H9 (cell line): Measurements from ENCODE around the gene PNKP. TPM values are rescaled to one million over a fixed set of nuclear protein-coding genes. Genes with fewer than 3 reads are reported as not detected.

Source experiments
- DNase-seq: peaks from one replicate; pipeline ENCODE4 v3.0.0-alpha.2; 2017
- H2AFZ ChIP-seq: one replicate; pipeline ENCODE4 v1.6.1; 2013; ENCODE audit warnings: mild to moderate bottlenecking, low read length, control low read depth, moderate library complexity
- H2AK5ac ChIP-seq: 2 replicates; pipeline ENCODE4 v1.6.1; 2013; ENCODE audit warnings: low read length, control low read depth, mixed read lengths; ENCODE audit not compliant: insufficient read length
- H2BK120ac ChIP-seq: one replicate; pipeline ENCODE4 v1.6.1; 2013; ENCODE audit warnings: low read depth, mild to moderate bottlenecking, low read length, control low read depth, inconsistent platforms; ENCODE audit not compliant: poor library complexity, severe bottlenecking
- H2BK12ac ChIP-seq: 2 replicates; pipeline ENCODE4 v1.6.1; 2013; ENCODE audit warnings: low read length, control low read depth, mixed read lengths, low read depth; ENCODE audit not compliant: insufficient read length
- H2BK15ac ChIP-seq: 2 replicates; pipeline ENCODE4 v1.6.1; 2013; ENCODE audit warnings: low read depth, low read length, control low read depth
- H2BK20ac ChIP-seq: one replicate; pipeline ENCODE4 v1.6.1; 2013; ENCODE audit warnings: low read depth, mild to moderate bottlenecking, low read length, control low read depth, inconsistent platforms; ENCODE audit not compliant: poor library complexity, severe bottlenecking
- H2BK5ac ChIP-seq: 2 replicates; pipeline ENCODE4 v1.6.1; 2013; ENCODE audit warnings: low read length, control low read depth, mixed read lengths; ENCODE audit not compliant: insufficient read length
- H3K14ac ChIP-seq: 2 replicates; pipeline ENCODE4 v1.6.1; 2013; ENCODE audit warnings: low read length, control low read depth; ENCODE audit not compliant: insufficient read depth
- H3K18ac ChIP-seq: 2 replicates; pipeline ENCODE4 v1.6.1; 2013; ENCODE audit warnings: low read depth, mild to moderate bottlenecking, mixed read lengths, low read length, control low read depth; ENCODE audit not compliant: insufficient read length
- H3K23ac ChIP-seq: 2 replicates; pipeline ENCODE4 v1.6.1; 2013; ENCODE audit warnings: low read length, control low read depth, mixed read lengths, low read depth; ENCODE audit not compliant: insufficient read length
- H3K23me2 ChIP-seq: 2 replicates; pipeline ENCODE4 v1.6.1; 2013; ENCODE audit warnings: low read depth, mild to moderate bottlenecking, mixed read lengths, low read length, control low read depth; ENCODE audit not compliant: insufficient read length, poor library complexity, severe bottlenecking
- H3K27ac ChIP-seq: 2 replicates; pipeline ENCODE4 v1.5.1; 2013; ENCODE audit warnings: low read length, control low read depth, mixed read lengths, low read depth; ENCODE audit not compliant: insufficient read length
- H3K27me3 ChIP-seq: 2 replicates; pipeline ENCODE4 v1.6.1; 2013; ENCODE audit warnings: low read length, control low read depth, inconsistent platforms; ENCODE audit not compliant: insufficient read depth
- H3K4ac ChIP-seq: 2 replicates; pipeline ENCODE4 v1.6.1; 2013; ENCODE audit warnings: low read depth, mild to moderate bottlenecking, control low read depth, inconsistent platforms, low read length, moderate library complexity
- H3K4me1 ChIP-seq: 2 replicates; pipeline ENCODE4 v1.6.1; 2013; ENCODE audit warnings: low read length, control low read depth, inconsistent platforms; ENCODE audit not compliant: insufficient read depth
- H3K4me2 ChIP-seq: 2 replicates; pipeline ENCODE4 v1.6.1; 2013; ENCODE audit warnings: low read length, control low read depth, mixed read lengths; ENCODE audit not compliant: insufficient read length, insufficient read depth
- H3K56ac ChIP-seq: 2 replicates; pipeline ENCODE4 v1.6.1; 2013; ENCODE audit warnings: low read depth, mild to moderate bottlenecking, mixed read lengths, low read length, control low read depth; ENCODE audit not compliant: insufficient read length
- H3K79me1 ChIP-seq: 2 replicates; pipeline ENCODE4 v1.6.1; 2013; ENCODE audit warnings: low read depth, mild to moderate bottlenecking, moderate library complexity, low read length, control low read depth, inconsistent platforms; ENCODE audit not compliant: insufficient read depth, poor library complexity, severe bottlenecking
- H3K79me2 ChIP-seq: 2 replicates; pipeline ENCODE4 v1.6.1; 2013; ENCODE audit warnings: low read length, control low read depth, inconsistent platforms; ENCODE audit not compliant: insufficient read depth
- H3K9ac ChIP-seq: 2 replicates; pipeline ENCODE4 v1.6.1; 2013; ENCODE audit warnings: low read length, control low read depth, mixed read lengths; ENCODE audit not compliant: insufficient read length; ENCODE audit errors: extremely low read depth
- H3K9me3 ChIP-seq: one replicate; pipeline ENCODE4 v1.6.1; 2013; ENCODE audit warnings: low read depth, low read length, inconsistent platforms; ENCODE audit not compliant: control insufficient read depth
- H3T11ph ChIP-seq: one replicate; pipeline ENCODE4 v1.6.1; 2013; ENCODE audit warnings: mild to moderate bottlenecking, low read length, control low read depth, inconsistent platforms
- H4K20me1 ChIP-seq: one replicate; pipeline ENCODE4 v1.6.1; 2013; ENCODE audit not compliant: control insufficient read depth, insufficient read length, insufficient read depth
- H4K5ac ChIP-seq: 2 replicates; pipeline ENCODE4 v1.6.1; 2013; ENCODE audit warnings: low read depth, mild to moderate bottlenecking, mixed read lengths, low read length, control low read depth; ENCODE audit not compliant: insufficient read length
- H4K8ac ChIP-seq: replicated peaks from 2 replicates; pipeline ENCODE4 v1.6.1; 2013; ENCODE audit warnings: low read length, control low read depth, mixed read lengths, low read depth; ENCODE audit not compliant: insufficient read length
- H4K91ac ChIP-seq: 2 replicates; pipeline ENCODE4 v1.6.1; 2013; ENCODE audit warnings: low read depth, mild to moderate bottlenecking, moderate library complexity, mixed read lengths, low read length, control low read depth; ENCODE audit not compliant: insufficient read length
- H3K27ac Mint-ChIP-seq, 3 experiments: 2 replicates in 2 of 3; 3 replicates in 1 of 3; pipeline ENCODE4 v1.8.0; 2020 to 2021; ENCODE audit warnings: mixed read lengths in 3 of 3, mild to moderate bottlenecking in 1 of 3, moderate library complexity in 1 of 3
- H3K27me3 Mint-ChIP-seq: 2 replicates; pipeline ENCODE4 v1.8.0; 2021; ENCODE audit warnings: low read depth, mild to moderate bottlenecking, moderate library complexity, mixed read lengths
- H3K36me3 Mint-ChIP-seq, 3 experiments: 2 replicates in 2 of 3; 3 replicates in 1 of 3; pipeline ENCODE4 v1.8.0; 2020 to 2021; ENCODE audit warnings: low read depth in 3 of 3, mixed read lengths in 3 of 3; ENCODE audit not compliant: insufficient read depth in 1 of 3
- H3K4me1 Mint-ChIP-seq, 2 experiments: 2 replicates each; pipeline ENCODE4 v1.8.0; 2020; ENCODE audit warnings: mixed read lengths in 2 of 2
- H3K4me3 Mint-ChIP-seq, 2 experiments: 2 replicates in 1 of 2; 3 replicates in 1 of 2; pipeline ENCODE4 v1.8.0; 2020 to 2021; ENCODE audit warnings: mild to moderate bottlenecking in 2 of 2, mixed read lengths in 2 of 2, moderate library complexity in 1 of 2
- H3K9me3 Mint-ChIP-seq, 2 experiments: 2 replicates in 1 of 2; 3 replicates in 1 of 2; pipeline ENCODE4 v1.8.0; 2020; ENCODE audit warnings: mild to moderate bottlenecking in 2 of 2, mixed read lengths in 2 of 2, moderate library complexity in 1 of 2
- WGBS: extraction: QIAGEN DNeasy Blood & Tissue Kit; methylation state at CpG from one replicate; pipeline ENCODE4 v1.1.7; 2013; ENCODE audit warnings: missing lambda C conversion rate, low lambda C conversion rate, mixed read lengths; ENCODE audit not compliant: insufficient read length; ENCODE audit errors: extremely low coverage; 5-methylcytosine and 5-hydroxymethylcytosine counted together
- total RNA-seq: library from RNA; stranded (reverse); gene quantifications from 2 replicates; pipeline ENCODE4 v1.2.1, GENCODE V29; 2021
- TF ChIP-seq, protein P1 (sequence below): fragments of 200-600 bp; sonication (generic); conservative IDR thresholded peaks from 3 replicates; pipeline ENCODE4 v1.8.0; 2021; ENCODE audit warnings: antibody characterized with exemption, mild to moderate bottlenecking

The PNKP gene
- total RNA-seq, 1 experiment from 2014 or later, result 157 TPM

DNA sequence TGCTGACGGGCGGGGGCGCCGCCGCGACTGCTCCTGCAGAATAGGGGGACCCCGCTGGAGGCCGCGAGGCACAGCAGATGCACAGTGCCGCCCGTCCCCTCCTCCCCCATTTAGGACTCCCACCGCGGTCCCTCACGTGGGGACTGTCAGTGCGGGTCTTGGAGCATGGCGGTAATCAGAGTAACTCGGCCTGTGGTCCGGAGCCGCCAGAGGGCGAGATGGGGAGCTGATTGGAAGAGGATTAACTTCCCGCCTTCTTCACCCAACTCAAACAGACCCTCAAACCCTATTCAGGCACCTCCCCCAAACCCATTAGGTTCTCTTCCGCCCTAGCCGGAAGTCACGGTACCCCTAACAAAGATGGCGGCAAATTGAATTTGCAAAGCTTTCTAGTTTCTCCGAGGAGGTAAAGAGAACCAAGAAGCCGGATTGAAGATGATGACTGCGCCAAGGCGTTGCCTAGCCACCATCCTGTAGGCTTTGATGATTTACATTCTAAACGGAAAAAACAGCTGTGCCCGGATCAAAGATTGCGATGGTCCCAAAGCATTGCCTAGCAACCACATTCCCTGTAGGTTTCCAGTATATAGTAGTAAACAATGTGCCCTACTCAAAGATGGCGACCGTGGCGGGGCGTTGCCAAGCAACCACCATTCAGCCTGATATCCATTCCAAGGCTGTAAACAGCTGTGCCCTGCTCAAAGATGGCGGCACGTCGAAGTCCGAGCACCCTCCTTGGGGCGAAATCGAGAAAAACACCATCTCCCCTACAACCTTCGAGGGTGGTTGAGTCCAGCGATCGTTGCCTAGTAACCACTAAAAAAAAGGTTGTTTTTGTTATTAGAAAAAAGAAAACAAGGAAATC is 54.1 kb downstream of the PNKP start, which contains the start of gene FUZ:
Gene FUZ, minus strand, starts transcription at position 296 of the 865 bp plus-strand sequence. Its CDS starts 186 bp downstream, at position 110.
- peak within 1 kb of the TSS; percentile 96 for H2BK120ac ChIP-seq
- no peaks in the 10 kb centered on the region for H3K9me3 ChIP-seq
- H3K79me2 ChIP-seq, result no peaks in the 10 kb centered on the region
- H4K20me1 ChIP-seq, result no peaks in the 10 kb centered on the region
- Mint-ChIP-seq H3K27me3 (peaks cover 7% of the 10 kb centered on the region), H3K4me3 (peak within 1 kb of the TSS; percentile 90 to 96), H3K27ac (peak within 1 kb of the TSS; percentile 97 to 100 (median 100)), H3K36me3 (peaks cover 2 to 5% (median 4%) of the 10 kb centered on the region in 3 experiments; a peak in 5 of 7 replicates), H3K9me3 (no peaks in the 10 kb centered on the region; a peak in 1 of 5 replicates), H3K4me1 (peaks cover 17 to 35% of the 10 kb centered on the region in 2 experiments)
- H2BK15ac ChIP-seq, result no peak within 1 kb of the TSS
- H4K91ac ChIP-seq, result peak within 1 kb of the TSS; percentile 14
- peak within 1 kb of the TSS; percentile 71 for H3K27ac ChIP-seq
- no peak within 1 kb of the TSS; the same call in 1 of the 2 replicates for H3K4ac ChIP-seq
- peaks cover 3% of the 10 kb centered on the region for H3K4me1 ChIP-seq
- H3K23ac ChIP-seq, result no peak within 1 kb of the TSS
- no peak within 1 kb of the TSS for H4K8ac ChIP-seq
- peak within 1 kb of the TSS; percentile 92 for H3T11ph ChIP-seq
- TF ChIP-seq, protein P1, sequence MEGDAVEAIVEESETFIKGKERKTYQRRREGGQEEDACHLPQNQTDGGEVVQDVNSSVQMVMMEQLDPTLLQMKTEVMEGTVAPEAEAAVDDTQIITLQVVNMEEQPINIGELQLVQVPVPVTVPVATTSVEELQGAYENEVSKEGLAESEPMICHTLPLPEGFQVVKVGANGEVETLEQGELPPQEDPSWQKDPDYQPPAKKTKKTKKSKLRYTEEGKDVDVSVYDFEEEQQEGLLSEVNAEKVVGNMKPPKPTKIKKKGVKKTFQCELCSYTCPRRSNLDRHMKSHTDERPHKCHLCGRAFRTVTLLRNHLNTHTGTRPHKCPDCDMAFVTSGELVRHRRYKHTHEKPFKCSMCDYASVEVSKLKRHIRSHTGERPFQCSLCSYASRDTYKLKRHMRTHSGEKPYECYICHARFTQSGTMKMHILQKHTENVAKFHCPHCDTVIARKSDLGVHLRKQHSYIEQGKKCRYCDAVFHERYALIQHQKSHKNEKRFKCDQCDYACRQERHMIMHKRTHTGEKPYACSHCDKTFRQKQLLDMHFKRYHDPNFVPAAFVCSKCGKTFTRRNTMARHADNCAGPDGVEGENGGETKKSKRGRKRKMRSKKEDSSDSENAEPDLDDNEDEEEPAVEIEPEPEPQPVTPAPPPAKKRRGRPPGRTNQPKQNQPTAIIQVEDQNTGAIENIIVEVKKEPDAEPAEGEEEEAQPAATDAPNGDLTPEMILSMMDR, result peak; percentile 63
- H3K4me2 ChIP-seq, result peak within 1 kb of the TSS; percentile 84
- DNase-seq, result peak; percentile 99
- peak within 1 kb of the TSS; percentile 99 for H3K18ac ChIP-seq
- H2AFZ ChIP-seq, result peak within 1 kb of the TSS; percentile 85
- H3K79me1 ChIP-seq, result no peaks in the 10 kb centered on the region
- peak within 1 kb of the TSS; percentile 47 for H2BK12ac ChIP-seq
- peaks cover 13% of the 10 kb centered on the region for H3K23me2 ChIP-seq
- no peak within 1 kb of the TSS for H3K56ac ChIP-seq
- WGBS, result no CpG with 5 or more reads among the region's 45 CpGs
- peak within 1 kb of the TSS; percentile 76 for H2BK20ac ChIP-seq
- H3K27me3 ChIP-seq, result no peaks in the 10 kb centered on the region
- H2AK5ac ChIP-seq, result no peak within 1 kb of the TSS
- peak within 1 kb of the TSS; percentile 90 for H3K9ac ChIP-seq
- peak within 1 kb of the TSS; percentile 50 for H4K5ac ChIP-seq
- H3K14ac ChIP-seq, result peak within 1 kb of the TSS; percentile 95
- peak within 1 kb of the TSS; percentile 97 for H2BK5ac ChIP-seq
